WERI-Rb-1 (cell line): ENCODE measurements around the gene NAT9.

Experiments used
- DNase-seq: peaks from one replicate; pipeline ENCODE4 v3.0.0-alpha.2; 2020
- H3K27ac ChIP-seq: fragments of 250-450 bp; sonication (Bioruptor Pico); 2 replicates; pipeline ENCODE4 v1.5.1; 2020; ENCODE audit warnings: mild to moderate bottlenecking, moderate library complexity
- H3K27me3 ChIP-seq: fragments of 250-450 bp; sonication (Bioruptor Pico); 2 replicates; pipeline ENCODE4 v1.5.1; 2021; ENCODE audit warnings: mild to moderate bottlenecking, low read depth, moderate library complexity; ENCODE audit not compliant: insufficient read depth, severe bottlenecking
- H3K36me3 ChIP-seq: fragments of 250-450 bp; sonication (Bioruptor Pico); 2 replicates; pipeline ENCODE4 v1.5.1; 2020; ENCODE audit warnings: mild to moderate bottlenecking, moderate library complexity
- H3K4me3 ChIP-seq: 2 replicates; pipeline ENCODE4 v1.5.1; 2011; ENCODE audit warnings: low read depth, mild to moderate bottlenecking, control low read depth, low read length
- H3K9me3 ChIP-seq: fragments of 250-450 bp; sonication (Bioruptor Pico); 2 replicates; pipeline ENCODE4 v1.5.1; 2021; ENCODE audit warnings: mild to moderate bottlenecking, moderate library complexity; ENCODE audit not compliant: severe bottlenecking
- CTCF ChIP-seq: IDR thresholded peaks from 2 replicates; pipeline ENCODE4 v1.5.1; 2011; ENCODE audit warnings: low read depth, mild to moderate bottlenecking, control low read depth, inconsistent platforms, low read length

The NAT9 gene

DNA sequence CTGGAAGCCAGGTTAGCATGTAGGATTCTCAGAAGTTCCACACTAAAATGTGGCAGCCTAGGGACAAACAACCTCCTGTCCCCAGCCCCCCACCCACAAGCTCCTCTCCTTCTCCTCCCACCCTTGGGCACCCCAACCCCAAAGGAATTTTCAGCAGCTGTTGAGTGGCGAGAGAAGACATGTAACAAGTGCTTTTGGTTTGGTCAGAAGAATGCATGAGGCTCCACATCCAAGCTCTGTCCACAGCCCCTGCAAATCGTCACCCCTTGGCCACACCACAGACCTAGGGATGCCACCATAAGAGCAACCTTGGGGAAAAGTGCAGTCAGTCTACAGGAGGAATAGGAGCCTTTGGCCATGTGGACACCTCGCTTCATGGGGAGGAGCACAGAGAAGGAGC lies 51.0 kb downstream of the NAT9 start:
- Histone ChIP-seq H3K36me3 (no peaks in the 10 kb centered on the region), H3K27me3 (no peaks in the 10 kb centered on the region), H3K4me3 (no peak overlapping the region), H3K9me3 (peaks cover 6% of the 10 kb centered on the region), H3K27ac (0 out of 2 replicates have a peak overlapping the region, but pooled peaks have one; percentile 3)
- DNase-seq = no peak
- TF ChIP-seq CTCF = no peak

DNA sequence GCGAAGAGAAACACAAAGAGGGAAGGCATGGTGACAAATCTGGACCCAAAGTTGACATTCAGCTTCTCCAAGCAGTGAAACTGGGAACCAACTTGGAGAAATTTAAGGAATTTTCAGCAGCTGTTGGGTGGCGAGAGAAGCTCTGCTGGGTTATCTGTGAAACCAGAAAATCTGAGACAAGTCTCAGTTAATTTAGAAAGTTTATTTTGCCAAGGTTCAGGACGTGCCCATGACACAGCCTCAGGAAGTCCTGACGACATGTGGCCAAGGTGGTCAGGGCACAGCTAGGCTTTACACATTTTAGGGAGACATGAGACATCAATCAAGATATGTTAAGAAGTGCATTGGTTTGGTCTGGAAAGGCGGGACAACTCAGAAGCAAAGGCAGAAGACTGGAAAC lies 52.3 kb downstream of the NAT9 start:
- TF ChIP-seq CTCF = no peak
- Histone ChIP-seq H3K27me3 (no peaks in the 10 kb centered on the region), H3K9me3 (peaks cover 6% of the 10 kb centered on the region), H3K4me3 (no peak overlapping the region), H3K27ac (peak overlapping the region; percentile 66), H3K36me3 (no peaks in the 10 kb centered on the region)
- DNase-seq = no peak

GRCh38 chr17:74722782-74723181 lies 53.4 kb downstream of the NAT9 start:
- Histone ChIP-seq H3K27me3 (no peaks in the 10 kb centered on the region), H3K4me3 (peak overlapping the region; percentile 11; the same call in 1 of the 2 replicates), H3K27ac (peak overlapping the region; percentile 66), H3K9me3 (peaks cover 6% of the 10 kb centered on the region), H3K36me3 (no peaks in the 10 kb centered on the region)
- TF ChIP-seq CTCF = no peak
- peak; percentile 65 for DNase-seq
